KOPT-K1 (cell line): ENCODE measurements around the gene MYL6.
"Not testable (repeated sequence)": the region's sequence is repeated elsewhere in the genome, so short reads cannot be mapped to it uniquely, and the experiment has no call there.

Experiments
- H3K27ac ChIP-seq: fragments of 200-600 bp; sonication (generic); 2 replicates; pipeline ENCODE4 v1.5.1; 2016; ENCODE audit warnings: antibody characterized with exemption, mild to moderate bottlenecking, low read depth, low read length; ENCODE audit not compliant: poor library complexity, severe bottlenecking
- H3K36me3 ChIP-seq: fragments of 200-600 bp; sonication (generic); 2 replicates; pipeline ENCODE4 v1.5.1; 2017; ENCODE audit warnings: antibody characterized with exemption, mild to moderate bottlenecking, low read length, moderate library complexity; ENCODE audit not compliant: insufficient read depth
- H3K9me3 ChIP-seq: fragments of 200-600 bp; sonication (generic); 2 replicates; pipeline ENCODE4 v1.5.1; 2017; ENCODE audit warnings: antibody characterized with exemption, low read length, mild to moderate bottlenecking; ENCODE audit not compliant: insufficient read depth, poor library complexity, severe bottlenecking

The MYL6 gene

DNA sequence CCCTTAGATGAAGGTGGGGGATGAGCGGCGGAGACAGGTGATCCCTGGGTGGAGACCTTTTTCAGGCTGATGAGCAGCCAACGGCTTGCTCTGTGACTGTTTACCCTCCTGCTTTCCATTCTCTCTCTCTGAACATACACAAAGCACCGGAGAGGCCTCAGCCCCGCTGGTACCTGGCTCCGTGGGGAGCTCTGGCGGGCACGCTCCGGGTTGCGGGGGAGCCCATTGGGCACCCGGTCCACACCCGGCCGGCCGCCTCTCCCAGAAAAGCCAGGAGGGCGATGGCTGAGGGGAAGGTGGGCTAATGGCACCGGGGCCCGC lies 30.6 kb downstream of the MYL6 start:
- peak overlapping the region; percentile 78 for H3K27ac ChIP-seq
- peaks cover 44% of the 10 kb centered on the region for H3K36me3 ChIP-seq
- H3K9me3 ChIP-seq: no peaks in the 10 kb centered on the region

DNA sequence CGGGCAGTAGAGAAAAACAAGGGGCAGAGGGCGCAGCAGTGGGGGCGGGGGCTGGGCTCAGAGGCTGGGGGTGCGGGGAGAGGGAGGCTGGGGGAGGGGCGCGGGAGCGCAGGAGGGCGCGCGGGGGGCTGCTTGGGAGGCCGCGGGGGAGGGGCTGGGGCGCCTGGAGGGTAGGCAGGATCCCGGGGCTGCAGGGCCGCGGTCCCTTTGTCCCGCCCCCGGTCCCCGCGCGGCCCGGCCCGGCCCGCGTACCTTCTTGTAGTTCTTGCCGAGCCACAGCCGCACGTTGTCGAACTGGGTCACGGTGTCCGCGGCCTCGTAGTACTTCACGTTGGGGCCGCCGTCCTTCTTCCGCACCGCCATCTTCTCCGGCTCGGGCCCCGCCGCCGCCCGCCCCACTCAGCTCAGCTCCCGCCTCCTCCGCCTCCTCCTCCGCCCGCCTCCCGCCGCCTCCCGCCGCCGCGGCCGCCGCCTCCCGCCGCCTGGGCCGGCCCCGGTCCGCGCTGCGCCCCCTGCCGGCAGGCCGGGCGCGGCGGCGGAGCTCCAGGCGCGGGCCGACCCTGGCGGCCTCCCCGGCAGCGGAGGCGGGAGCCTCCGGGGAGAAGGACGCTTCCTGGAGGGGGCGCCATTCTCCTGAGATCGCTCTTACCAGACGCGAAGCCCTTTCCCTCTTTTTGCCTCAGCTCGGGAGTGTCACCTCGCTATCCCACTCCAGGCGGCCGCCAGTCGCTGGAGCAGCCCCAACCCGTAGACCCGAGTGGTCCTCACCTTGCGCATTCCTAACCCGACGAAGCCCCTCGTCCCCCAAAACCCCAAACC lies 31.1 kb downstream of the MYL6 start, which contains the start of gene SMARCC2:
Gene SMARCC2, minus strand, starts transcription at position 385 of the 819 bp plus-strand sequence. Its CDS starts 22 bp downstream, at position 363.
- Histone ChIP-seq H3K27ac (peak within 1 kb of the TSS; percentile 78), H3K36me3 (peaks cover 38% of the 10 kb centered on the region), H3K9me3 (no peaks in the 10 kb centered on the region)

DNA sequence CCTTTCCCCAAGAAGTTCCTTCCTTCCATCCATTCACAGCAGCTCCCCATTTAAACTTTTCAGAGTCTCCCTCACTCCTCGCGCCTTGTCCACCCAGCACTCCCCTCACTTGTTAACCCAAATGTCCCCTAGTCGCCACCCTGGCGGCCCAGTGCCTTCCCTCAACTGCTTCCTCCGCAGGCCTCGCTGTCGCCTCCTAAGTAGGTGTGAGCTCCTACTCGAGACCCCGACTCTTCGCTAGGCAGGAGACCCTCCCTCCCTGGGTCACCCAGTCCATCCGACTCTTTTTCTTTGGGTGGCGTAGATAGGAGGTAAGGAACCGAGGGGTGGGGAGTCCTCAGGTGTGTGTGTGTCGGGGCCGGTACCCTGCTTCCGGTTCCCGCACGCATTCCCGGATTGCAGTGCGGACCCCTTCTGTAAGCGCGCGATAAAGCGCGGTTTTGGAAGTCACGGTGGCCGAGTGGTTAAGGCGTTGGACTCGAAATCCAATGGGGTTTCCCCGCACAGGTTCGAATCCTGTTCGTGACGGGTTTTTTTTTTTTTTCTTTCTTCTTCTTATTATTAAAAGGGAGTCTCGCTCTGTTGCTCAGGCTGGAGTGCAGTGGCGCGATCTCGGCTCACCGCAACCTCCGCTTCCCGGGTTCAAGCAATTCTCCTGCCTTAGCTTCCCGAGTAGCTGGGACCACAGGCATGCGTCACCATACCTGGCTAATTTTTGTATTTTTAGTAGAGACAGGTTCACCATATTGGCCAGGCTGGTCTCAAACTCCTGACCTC lies 31.9 kb downstream of the MYL6 start:
- H3K36me3 ChIP-seq: peaks cover 30% of the 10 kb centered on the region
- no peaks in the 10 kb centered on the region for H3K9me3 ChIP-seq
- peak overlapping the region; percentile 78 for H3K27ac ChIP-seq

DNA sequence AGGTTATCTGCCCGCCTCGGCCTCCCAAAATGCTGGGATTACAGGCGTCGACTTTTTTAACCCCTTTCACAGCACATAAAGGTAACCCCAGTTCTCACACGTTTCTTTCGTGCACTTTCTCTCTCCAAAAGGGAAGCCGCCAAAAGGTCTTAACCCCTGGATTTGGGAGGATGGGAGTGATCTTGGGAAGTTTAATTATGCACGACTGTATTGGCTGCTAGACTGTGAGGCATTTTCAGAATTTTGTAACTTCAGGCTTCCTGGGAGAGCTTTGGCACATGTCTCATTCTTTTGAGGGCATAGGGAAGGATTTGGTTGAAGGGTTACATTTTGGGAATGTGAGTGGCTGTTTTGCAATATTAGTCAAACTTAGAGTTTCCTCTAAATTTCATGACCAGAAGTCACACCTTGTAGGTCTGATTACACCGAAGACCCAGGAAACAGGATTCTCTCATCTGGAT lies 32.6 kb downstream of the MYL6 start:
- peaks cover 24% of the 10 kb centered on the region for H3K36me3 ChIP-seq
- peak overlapping the region; percentile 78 for H3K27ac ChIP-seq
- H3K9me3 ChIP-seq: no peaks in the 10 kb centered on the region

DNA sequence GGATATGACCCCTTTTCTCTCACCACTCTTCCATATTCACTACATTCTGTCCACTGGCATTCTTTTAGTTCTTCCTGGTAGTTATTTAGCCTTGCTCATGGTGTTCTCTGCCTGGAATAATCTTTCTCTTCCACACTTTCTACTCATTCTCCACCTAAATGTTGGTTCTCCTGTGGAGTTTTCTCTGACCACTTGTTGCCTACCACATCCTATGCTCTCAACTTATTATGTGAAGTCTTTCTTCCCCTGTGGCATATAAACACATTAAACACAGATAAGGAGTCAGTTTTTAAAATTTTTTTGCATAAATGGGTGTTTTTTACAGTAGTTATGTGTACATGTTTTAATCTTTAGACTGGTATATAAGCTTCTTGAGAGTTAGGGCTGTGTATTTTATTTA lies 34.4 kb downstream of the MYL6 start:
- Histone ChIP-seq H3K9me3 (no peaks in the 10 kb centered on the region), H3K27ac (no peak overlapping the region)

DNA sequence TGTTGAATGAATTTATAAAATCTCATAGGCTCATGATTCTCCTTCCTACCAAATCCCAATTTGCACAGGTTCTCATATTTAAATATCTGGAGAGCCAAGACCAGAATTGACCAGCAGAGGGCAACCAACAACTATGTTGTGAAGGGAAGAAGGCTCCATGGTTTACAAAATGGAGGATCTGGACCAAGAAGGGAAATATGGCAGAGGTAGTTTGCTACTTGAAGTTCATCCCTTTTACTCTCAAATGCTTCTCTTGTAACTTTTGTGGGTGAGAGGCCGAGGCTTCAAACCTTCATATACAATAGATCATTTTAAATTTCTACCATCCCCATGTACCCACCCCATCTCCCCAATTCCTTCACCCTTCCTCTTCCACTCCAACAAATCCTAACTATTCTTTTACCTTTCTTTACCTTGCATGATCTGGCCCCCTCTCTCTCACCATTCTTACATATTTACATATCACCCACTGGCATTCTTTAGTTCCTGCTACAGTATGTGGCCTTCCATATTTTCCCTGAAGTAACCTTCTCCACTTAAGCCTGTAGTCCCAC lies 34.9 kb downstream of the MYL6 start:
- Histone ChIP-seq H3K9me3 (no peaks in the 10 kb centered on the region), H3K36me3 (no peaks in the 10 kb centered on the region), H3K27ac (peak overlapping the region; percentile 18)

More for the DNA sequence above, 34.4 kb downstream of the MYL6 start:
- H3K36me3 ChIP-seq: peaks cover 5% of the 10 kb centered on the region; the same call in 1 of the 2 replicates

DNA sequence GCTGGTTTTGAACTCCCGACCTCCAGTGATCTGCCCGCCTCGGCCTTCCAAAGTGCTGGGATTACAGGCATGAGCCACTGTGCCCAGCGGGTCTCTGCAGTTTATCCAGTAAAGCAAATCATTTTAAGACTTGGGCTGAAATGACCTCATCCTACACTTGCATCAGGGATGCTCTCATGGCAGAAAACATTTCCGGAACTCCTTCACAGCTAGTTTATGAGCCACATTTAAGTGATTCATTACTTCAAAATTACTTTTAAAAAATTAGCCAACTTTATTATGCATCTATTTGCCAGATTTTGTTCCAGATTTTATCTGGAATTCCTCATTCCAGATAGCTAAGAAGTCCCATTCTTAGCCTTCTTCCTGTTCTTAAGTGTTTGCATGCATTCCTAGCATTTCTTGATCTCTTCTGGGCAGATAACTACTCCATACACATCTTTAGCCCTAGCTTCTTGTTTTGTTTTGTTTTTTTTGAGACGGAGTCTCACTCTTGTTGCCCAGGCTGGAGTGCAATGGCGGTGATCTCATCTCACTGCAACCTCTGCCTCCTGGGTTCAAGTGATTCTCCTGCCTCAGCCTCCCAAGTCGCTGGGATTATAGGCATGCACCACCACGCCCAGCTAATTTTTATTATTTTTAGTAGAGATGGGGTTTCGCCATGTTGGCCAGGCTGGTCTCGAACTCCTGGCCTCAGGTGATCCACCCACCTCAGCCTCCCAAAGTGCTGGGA lies 38.8 kb downstream of the MYL6 start:
- H3K27ac ChIP-seq, H3K36me3 ChIP-seq, H3K9me3 ChIP-seq: not testable (repeated sequence)

DNA sequence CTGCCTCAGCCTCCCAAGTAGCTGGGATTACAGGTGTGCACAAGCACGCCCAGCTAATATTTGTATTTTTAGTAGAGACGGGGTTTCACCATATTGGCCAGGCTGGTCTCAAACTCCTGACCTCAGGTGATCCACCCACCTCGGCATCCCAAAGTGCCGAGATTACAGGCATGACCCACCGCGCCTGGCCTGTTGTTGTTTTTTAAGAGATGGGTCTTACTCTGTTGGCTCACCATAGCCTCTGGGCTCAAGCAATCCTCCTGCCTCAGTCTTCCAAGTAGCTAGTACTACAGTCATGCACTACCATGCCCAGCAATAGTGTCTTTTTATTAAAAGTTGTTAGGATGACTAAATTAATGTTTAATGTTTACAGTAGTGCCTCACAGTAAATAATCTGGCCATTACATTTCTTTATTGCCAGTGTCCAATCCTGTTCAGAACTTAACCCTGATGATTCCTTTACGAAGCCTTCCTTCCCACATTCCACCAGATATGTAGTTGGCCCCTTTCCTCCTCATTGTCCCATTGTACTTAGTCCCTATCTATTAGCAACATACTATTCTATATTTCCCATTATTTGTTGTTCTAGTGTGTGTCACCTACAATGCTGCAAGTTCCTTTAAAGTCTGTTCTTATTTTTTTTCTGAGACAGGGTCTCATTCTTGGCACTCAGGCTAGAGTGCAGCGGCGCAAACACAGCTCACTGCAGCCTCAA lies 39.9 kb downstream of the MYL6 start:
- Histone ChIP-seq H3K36me3 (no peaks in the 10 kb centered on the region), H3K9me3 (no peaks in the 10 kb centered on the region), H3K27ac (no peak overlapping the region)

DNA sequence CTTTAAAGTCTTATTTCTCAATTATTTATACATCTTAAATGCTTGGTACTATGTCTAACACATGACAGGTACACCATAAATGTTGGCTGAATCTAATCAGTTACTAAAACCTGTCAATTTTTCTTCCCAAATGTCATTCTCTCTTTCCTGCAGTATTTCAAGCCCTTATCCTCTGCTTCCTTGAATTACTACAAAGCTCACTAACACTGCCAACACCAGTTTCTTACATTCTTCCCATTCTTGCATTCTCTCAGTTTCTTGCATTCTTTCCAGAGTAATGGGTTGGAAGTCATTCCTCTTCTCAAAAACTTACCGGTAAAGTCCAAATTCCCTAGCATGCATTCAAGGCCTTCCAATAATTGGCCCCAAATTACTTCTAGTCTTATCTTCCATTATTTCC lies 40.7 kb downstream of the MYL6 start:
- Histone ChIP-seq H3K27ac (no peak overlapping the region), H3K9me3 (no peaks in the 10 kb centered on the region), H3K36me3 (no peaks in the 10 kb centered on the region)

DNA sequence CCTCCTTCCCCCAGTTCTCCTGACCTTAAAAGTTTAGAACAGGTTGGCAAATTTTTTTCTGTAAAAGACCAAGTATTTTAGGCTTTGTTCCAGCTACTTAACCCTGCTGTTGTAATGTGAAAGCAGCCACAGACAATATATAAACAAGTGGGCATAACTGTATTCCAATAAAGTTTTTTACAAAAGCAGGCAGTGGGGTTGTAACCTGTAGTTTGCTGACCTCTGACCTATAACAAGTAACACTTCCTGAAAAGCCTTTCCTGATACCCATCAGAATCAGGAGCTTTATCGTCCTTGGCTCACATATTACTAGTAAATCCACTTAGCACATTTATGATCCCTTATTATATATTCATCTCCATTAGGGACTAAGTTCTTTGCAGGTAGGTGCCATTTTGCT lies 44.2 kb downstream of the MYL6 start:
- Histone ChIP-seq H3K27ac (no peak overlapping the region), H3K9me3 (no peaks in the 10 kb centered on the region), H3K36me3 (peaks cover 31% of the 10 kb centered on the region)

DNA sequence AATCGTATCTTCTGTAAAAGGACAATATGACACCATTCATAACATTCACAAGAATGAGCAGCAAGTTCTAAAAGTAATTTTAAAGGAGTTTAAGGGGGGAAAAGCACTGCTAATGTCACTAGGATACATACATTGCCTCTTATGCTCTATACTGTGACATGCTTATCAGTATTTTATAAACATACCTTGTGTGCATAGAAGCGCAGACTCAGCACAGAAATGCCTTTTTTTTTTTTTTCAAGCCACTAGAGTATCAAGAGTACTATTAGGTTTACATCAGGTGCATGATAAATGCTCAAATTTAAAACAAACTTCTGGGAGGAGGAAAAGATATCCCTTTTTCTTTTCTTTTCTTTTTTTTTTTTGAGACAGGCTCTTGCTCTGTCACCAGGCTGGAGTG lies 44.7 kb downstream of the MYL6 start:
- Histone ChIP-seq H3K9me3 (no peaks in the 10 kb centered on the region), H3K27ac (no peak overlapping the region), H3K36me3 (peaks cover 36% of the 10 kb centered on the region)

DNA sequence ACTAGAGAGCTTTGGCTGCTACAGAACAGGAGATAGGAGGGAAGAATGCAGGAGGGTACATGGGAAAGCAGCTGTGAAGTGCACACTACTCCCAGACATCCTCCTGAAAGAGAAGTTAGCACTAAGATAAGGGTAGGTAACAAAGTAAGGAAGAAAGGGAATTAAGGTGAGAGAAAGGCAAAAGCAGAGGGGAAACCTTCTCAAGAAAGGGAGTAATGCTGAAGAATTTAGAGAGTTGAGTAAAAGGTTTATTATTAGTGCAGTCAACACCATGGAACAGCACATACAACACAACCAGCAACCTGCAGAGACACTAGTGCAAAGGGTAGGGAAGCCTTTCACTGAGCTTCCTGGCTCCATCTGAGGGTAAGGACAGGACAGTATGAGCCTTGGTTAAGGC lies 46.1 kb downstream of the MYL6 start:
- H3K27ac ChIP-seq: no peak overlapping the region
- no peaks in the 10 kb centered on the region for H3K9me3 ChIP-seq
- peaks cover 46% of the 10 kb centered on the region for H3K36me3 ChIP-seq

DNA sequence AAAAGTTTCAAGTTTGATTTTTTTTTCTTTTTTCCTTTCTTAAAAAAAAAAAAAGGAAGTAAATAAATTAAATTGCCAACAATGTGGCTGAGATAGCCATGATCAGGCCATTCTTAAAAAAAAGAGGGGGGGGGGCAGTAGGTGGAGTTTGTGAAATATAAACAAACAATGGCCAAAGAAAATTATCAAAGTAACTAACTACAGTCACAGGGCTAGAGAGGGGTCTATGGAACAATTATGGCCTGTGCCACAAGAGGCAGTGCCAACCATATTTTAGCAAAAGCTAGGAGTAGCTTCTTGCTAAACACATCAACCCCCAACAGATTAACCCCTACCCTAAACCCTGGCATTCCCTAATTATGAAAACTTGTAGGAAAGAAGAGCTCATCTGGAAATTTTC lies 47.3 kb downstream of the MYL6 start:
- H3K27ac ChIP-seq: no peak overlapping the region
- H3K36me3 ChIP-seq: peaks cover 56% of the 10 kb centered on the region
- no peaks in the 10 kb centered on the region for H3K9me3 ChIP-seq

DNA sequence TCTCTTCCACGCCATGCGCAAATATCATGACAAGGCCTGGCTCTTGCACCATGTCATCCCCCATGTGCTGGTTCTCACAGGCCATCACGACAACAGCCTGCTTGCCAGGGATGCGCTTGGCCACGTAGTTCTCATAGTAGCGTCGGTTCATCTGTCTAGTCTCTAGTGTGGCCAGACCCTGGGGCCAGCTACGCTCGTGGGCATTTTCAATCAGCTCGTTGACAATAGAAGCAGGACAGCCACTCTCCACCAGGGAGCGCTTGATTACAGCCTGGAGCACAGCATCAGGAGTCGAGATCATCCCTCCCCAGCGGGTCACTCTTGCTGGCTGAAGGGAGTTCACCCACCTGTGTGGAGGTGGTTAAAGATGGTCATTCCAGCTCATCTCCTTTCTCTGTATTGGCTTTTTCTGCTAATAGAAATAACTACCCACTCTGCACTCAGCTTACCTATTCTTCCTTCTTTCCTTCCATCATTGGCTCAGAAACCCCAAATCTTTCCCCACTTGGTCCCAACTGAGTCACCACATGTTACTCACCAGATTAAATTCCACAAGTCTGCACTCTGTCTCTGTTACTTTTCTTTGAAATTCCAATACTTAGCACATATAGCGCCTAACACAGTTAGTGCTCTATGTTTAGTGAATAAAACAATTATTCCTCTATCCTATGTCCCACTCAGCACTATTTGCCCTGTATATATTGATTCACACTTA lies 48.5 kb downstream of the MYL6 start:
- Histone ChIP-seq H3K36me3 (peaks cover 68% of the 10 kb centered on the region), H3K9me3 (no peaks in the 10 kb centered on the region), H3K27ac (no peak overlapping the region)
